ENCODE results near the gene LBX2. TPM values are rescaled to one million over a fixed set of nuclear protein-coding genes. Genes with fewer than 3 reads are reported as not detected.

The LBX2 gene
- 4.8 and 5.0 TPM in 2 replicates for total RNA-seq (2014; rRNA removed; shearing (Covaris generic))

GRCh38 chr2:74499267-74499939 lies at the start of gene LBX2:
LBX2 (minus strand) TSS chr2:74499603; CDS start chr2:74499537, 66 bp downstream.
- no peak for DNase-seq (ENCODE audit: low spot score)

- DNase-seq (ENCODE audit: low spot score): no peak
Observed at GRCh38 chr2:74548285-74548899, 49.0 kb upstream of the LBX2 start.

- DNase-seq (ENCODE audit: low spot score): no peak
Observed at GRCh38 chr2:74546004-74546403, 46.6 kb upstream of the LBX2 start.

- peak; percentile 40 for DNase-seq (ENCODE audit: low spot score)
Observed at GRCh38 chr2:74544634-74545033, 45.2 kb upstream of the LBX2 start.

GRCh38 chr2:74542978-74543377 lies 43.6 kb upstream of the LBX2 start:
- no peak for DNase-seq (ENCODE audit: low spot score)

GRCh38 chr2:74540291-74540690 lies 40.9 kb upstream of the LBX2 start:
- DNase-seq (ENCODE audit: low spot score): no peak

- DNase-seq (ENCODE audit: low spot score): no peak
Observed at GRCh38 chr2:74538881-74539339, 39.5 kb upstream of the LBX2 start.

- no peak for DNase-seq (ENCODE audit: low spot score)
Observed at GRCh38 chr2:74537140-74537539, 37.7 kb upstream of the LBX2 start.

GRCh38 chr2:74536166-74536950 lies 37.0 kb upstream of the LBX2 start:
- no peak for DNase-seq (ENCODE audit: low spot score)

GRCh38 chr2:74535440-74535965 lies 36.1 kb upstream of the LBX2 start:
- DNase-seq (ENCODE audit: low spot score): no peak

GRCh38 chr2:74534411-74534810 lies 35.0 kb upstream of the LBX2 start:
- DNase-seq (ENCODE audit: low spot score): no peak

- no peak for DNase-seq (ENCODE audit: low spot score)
Observed at GRCh38 chr2:74533464-74533863, 34.1 kb upstream of the LBX2 start.

- peak; percentile 62 for DNase-seq (ENCODE audit: low spot score)
Observed at GRCh38 chr2:74532222-74532621, 32.8 kb upstream of the LBX2 start.

GRCh38 chr2:74531666-74532065 lies 32.3 kb upstream of the LBX2 start:
- no peak for DNase-seq (ENCODE audit: low spot score)

GRCh38 chr2:74530239-74531187 lies 31.1 kb upstream of the LBX2 start:
- peak; percentile 36 for DNase-seq (ENCODE audit: low spot score)

- peak; percentile 99 for DNase-seq (ENCODE audit: low spot score)
Observed at GRCh38 chr2:74529357-74530238, 30.2 kb upstream of the LBX2 start, which contains the start of the genes AUP1 and HTRA2. AUP1 (minus strand) TSS chr2:74529706; CDS start chr2:74529629, 77 bp downstream. HTRA2 (plus strand) TSS chr2:74529933; CDS start chr2:74530007, 74 bp downstream.

GRCh38 chr2:74528600-74529356 lies 29.4 kb upstream of the LBX2 start:
- DNase-seq (ENCODE audit: low spot score): no peak

- no peak for DNase-seq (ENCODE audit: low spot score)
Observed at GRCh38 chr2:74527741-74528140, 28.3 kb upstream of the LBX2 start.

GRCh38 chr2:74526649-74527230 lies 27.3 kb upstream of the LBX2 start:
- DNase-seq (ENCODE audit: low spot score): no peak
